GM23248 (cell line): ENCODE results near the gene SORT1. TPM values are rescaled to one million over a fixed set of nuclear protein-coding genes. Genes with fewer than 3 reads are reported as not detected.
"Not testable (repeated sequence)": the region's sequence is repeated elsewhere in the genome, so short reads cannot be mapped to it uniquely, and the experiment has no call there.

Experiments
- DNase-seq: peaks from one replicate; pipeline ENCODE4 v3.0.0-alpha.2; 2015
- H2AFZ ChIP-seq: fragments of 200-600 bp; sonication (generic); 2 replicates; pipeline ENCODE4 v1.6.1; 2016; ENCODE audit warnings: antibody characterized with exemption
- H3F3A ChIP-seq: fragments of 200-600 bp; sonication (generic); 2 replicates; pipeline ENCODE4 v1.6.1; 2016; ENCODE audit warnings: mild to moderate bottlenecking, antibody characterized with exemption, mixed run types; ENCODE audit not compliant: insufficient read depth
- H3K27ac ChIP-seq: fragments of 200-600 bp; sonication (generic); 2 replicates; pipeline ENCODE4 v1.5.1; 2016; ENCODE audit warnings: mild to moderate bottlenecking
- H3K27me3 ChIP-seq: fragments of 200-600 bp; sonication (generic); replicated peaks from 2 replicates; pipeline ENCODE4 v1.6.1; 2016; ENCODE audit warnings: mild to moderate bottlenecking; ENCODE audit not compliant: insufficient read depth
- H3K36me3 ChIP-seq: fragments of 200-600 bp; sonication (generic); 2 replicates; pipeline ENCODE4 v1.6.1; 2016; ENCODE audit warnings: low read depth, mild to moderate bottlenecking
- H3K4me1 ChIP-seq: fragments of 200-600 bp; sonication (generic); 2 replicates; pipeline ENCODE4 v1.6.1; 2016; ENCODE audit warnings: mild to moderate bottlenecking; ENCODE audit not compliant: insufficient read depth
- H3K4me2 ChIP-seq: fragments of 200-600 bp; sonication (generic); one replicate; pipeline ENCODE4 v1.6.1; 2016; ENCODE audit warnings: mild to moderate bottlenecking; ENCODE audit not compliant: unreplicated experiment
- H3K4me3 ChIP-seq: fragments of 200-600 bp; sonication (generic); 2 replicates; pipeline ENCODE4 v1.5.1; 2016; ENCODE audit warnings: mild to moderate bottlenecking
- H3K79me2 ChIP-seq: fragments of 200-600 bp; sonication (generic); 2 replicates; pipeline ENCODE4 v1.6.1; 2016; ENCODE audit warnings: mild to moderate bottlenecking; ENCODE audit not compliant: insufficient read depth
- H3K9ac ChIP-seq: fragments of 200-600 bp; sonication (generic); 2 replicates; pipeline ENCODE4 v1.6.1; 2016; ENCODE audit warnings: mild to moderate bottlenecking
- H3K9me2 ChIP-seq: fragments of 200-600 bp; sonication (generic); 2 replicates; pipeline ENCODE4 v1.6.1; 2016; ENCODE audit warnings: mixed run types, mild to moderate bottlenecking, moderate library complexity; ENCODE audit not compliant: insufficient read depth
- H3K9me3 ChIP-seq: fragments of 200-600 bp; sonication (generic); one replicate; pipeline ENCODE4 v1.6.1; 2017; ENCODE audit warnings: low read depth
- H4K20me1 ChIP-seq: fragments of 200-600 bp; sonication (generic); 2 replicates; pipeline ENCODE4 v1.6.0; 2016; ENCODE audit not compliant: insufficient read depth
- EZH2 ChIP-seq: fragments of 200-600 bp; sonication (generic); IDR thresholded peaks from 2 replicates; pipeline ENCODE4 v1.6.1; 2018; ENCODE audit warnings: antibody characterized with exemption, mild to moderate bottlenecking; ENCODE audit not compliant: insufficient read depth, poor library complexity, severe bottlenecking
- EZH2phosphoT487 ChIP-seq: fragments of 200-600 bp; sonication (generic); IDR thresholded peaks from 2 replicates; pipeline ENCODE4 v1.6.1; 2018; ENCODE audit warnings: antibody characterized with exemption, moderate library complexity, mild to moderate bottlenecking, low read depth; ENCODE audit not compliant: insufficient read depth
- WGBS, 2 experiments: methylation state at CpG; one replicate each; pipeline ENCODE4 v1.1.6; 2015 to 2017; ENCODE audit warnings: low lambda C conversion rate in 2 of 2, low coverage in 1 of 2; ENCODE audit errors: missing lambda C conversion rate in 2 of 2; 5-methylcytosine and 5-hydroxymethylcytosine counted together
- in situ Hi-C: fragments of 300-500 bp; cut with MboI; formaldehyde crosslinking; loops from 2 replicates; pipeline ENCODE4 v1.15.0; 2020
- polyA plus RNA-seq: library from polyadenylated mRNA; unstranded; fragments of >200 nt; fragmentation: Nextera tagmentation; extraction: Ambion mirVana; gene quantifications from 2 replicates; pipeline ENCODE4 v1.2.1, GENCODE V29; 2016
- total RNA-seq: library from RNA; depleted of rRNA; stranded (reverse); fragments of >200 nt; shearing (Covaris generic); gene quantifications from 2 replicates; pipeline ENCODE4 v1.2.3, GENCODE V29; 2014

Gene SORT1
- total and polyA plus RNA-seq, 2 experiments from 2014 or later: 7.1 to 8.4 TPM

GRCh38 chr1:109306832-109307273 lies 90.9 kb downstream of the SORT1 start, which contains the start of gene MYBPHL:
Gene MYBPHL, minus strand, starts transcription at chr1:109307011. Its CDS starts 20 bp downstream, at chr1:109306991.
- Histone ChIP-seq H3K4me3 (no peak within 1 kb of the TSS), H3K9me3 (no peaks in the 10 kb centered on the region), H3K79me2 (no peaks in the 10 kb centered on the region), H3K9me2 (no peaks in the 10 kb centered on the region), H3K4me2 (no peak within 1 kb of the TSS), H3K36me3 (no peaks in the 10 kb centered on the region), H2AFZ (no peak within 1 kb of the TSS), H4K20me1 (no peaks in the 10 kb centered on the region), H3K4me1 (no peaks in the 10 kb centered on the region), H3K27me3 (no peaks in the 10 kb centered on the region), H3K27ac (no peak within 1 kb of the TSS), H3F3A (no peaks in the 10 kb centered on the region), H3K9ac (no peak within 1 kb of the TSS)
- TF ChIP-seq EZH2phosphoT487: no peak
- TF ChIP-seq EZH2: no peak
- WGBS, 2 experiments: 63 to 65% methylated on average over 7 of the region's 7 CpGs
- no peak for DNase-seq
- in situ Hi-C loops: no loop called here

GRCh38 chr1:109305991-109306390 lies 91.7 kb downstream of the SORT1 start:
- in situ Hi-C loops, H3F3A ChIP-seq, DNase-seq, H3K4me2 ChIP-seq, H3K27ac ChIP-seq, H3K79me2 ChIP-seq, H3K9me3 ChIP-seq, H3K9ac ChIP-seq, H3K9me2 ChIP-seq, H3K27me3 ChIP-seq, H3K4me3 ChIP-seq, H3K4me1 ChIP-seq, H3K36me3 ChIP-seq, H4K20me1 ChIP-seq, H2AFZ ChIP-seq: not testable (repeated sequence)
- 56 to 64% methylated on average over 10 of the region's 10 CpGs for WGBS, 2 experiments

- Histone ChIP-seq H3K36me3 (no peaks in the 10 kb centered on the region), H3K9me2 (no peaks in the 10 kb centered on the region), H3K4me3 (no peak overlapping the region), H2AFZ (no peak overlapping the region), H3K9me3 (no peaks in the 10 kb centered on the region), H3K4me2 (no peak overlapping the region), H4K20me1 (no peaks in the 10 kb centered on the region), H3F3A (peaks cover 5% of the 10 kb centered on the region), H3K27ac (no peak overlapping the region), H3K79me2 (no peaks in the 10 kb centered on the region), H3K9ac (no peak overlapping the region), H3K27me3 (no peaks in the 10 kb centered on the region), H3K4me1 (peaks cover 5% of the 10 kb centered on the region)
- DNase-seq: no peak
- in situ Hi-C loops: no loop called here
- WGBS, 2 experiments: 25 to 28% methylated on average over 8 of the region's 8 CpGs
- TF ChIP-seq EZH2: no peak
- TF ChIP-seq EZH2phosphoT487: no peak
These were observed 93.3 kb downstream of the SORT1 start for GRCh38 chr1:109304226-109304920.

- in situ Hi-C loops: no loop called here
- no peaks in the 10 kb centered on the region for H4K20me1 ChIP-seq
- peaks cover 21% of the 10 kb centered on the region for H3K4me1 ChIP-seq
- H3K9ac ChIP-seq: no peak overlapping the region
- H3K27me3 ChIP-seq: no peaks in the 10 kb centered on the region
- H3K79me2 ChIP-seq: no peaks in the 10 kb centered on the region
- no peaks in the 10 kb centered on the region for H3K9me3 ChIP-seq
- H3K4me2 ChIP-seq: no peak overlapping the region
- no peak overlapping the region for H2AFZ ChIP-seq
- TF ChIP-seq EZH2: no peak
- H3K4me3 ChIP-seq: no peak overlapping the region
- 82 to 84% methylated on average over 5 of the region's 5 CpGs for WGBS, 2 experiments
- no peak overlapping the region for H3K27ac ChIP-seq
- no peaks in the 10 kb centered on the region for H3K9me2 ChIP-seq
- no peak for DNase-seq
- no peaks in the 10 kb centered on the region for H3K36me3 ChIP-seq
- H3F3A ChIP-seq: peaks cover 22% of the 10 kb centered on the region
These were observed 95.8 kb downstream of the SORT1 start for GRCh38 chr1:109301874-109302273.
